ENCODE data around the gene CBX8. TPM values are rescaled to one million over a fixed set of nuclear protein-coding genes. Genes with fewer than 3 reads are reported as not detected.

Gene CBX8
- total RNA-seq, 2 donors from 2014 or later, result 1.6 to 1.8 TPM

DNA sequence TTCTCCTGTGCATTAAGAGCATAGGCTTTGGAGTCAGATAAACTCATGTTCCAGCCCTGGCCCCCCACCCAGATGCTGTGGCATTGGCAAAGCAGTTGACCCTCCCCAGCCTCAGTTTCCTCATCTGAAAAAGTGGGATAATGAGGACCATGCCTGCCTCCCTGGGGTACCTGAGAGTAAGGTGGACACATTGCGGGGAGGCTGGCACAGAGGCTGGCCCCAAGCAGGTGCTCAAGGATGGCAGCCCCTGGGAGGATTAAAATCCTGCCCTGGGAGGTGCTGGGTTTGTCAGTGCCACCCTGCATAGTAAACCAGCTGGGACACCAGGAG lies 54.3 kb downstream of the CBX8 start:
- H3K9me3 ChIP-seq, result no peaks in the 10 kb centered on the region
- H3K4me3 ChIP-seq, result no peak overlapping the region
- peaks cover 0 to 2% of the 10 kb centered on the region in 2 donors for H3K27me3 ChIP-seq
- intact Hi-C loops (cut with DNase I), result loop anchor here (10.0 kb wide), 1 partner anchor 242 kb away; no protein-coding TSS in a partner anchor
- no peak for ATAC-seq
- WGBS, 2 donors, result 80% methylated on average over 1 of the region's 1 CpG; no CpG with 5 or more reads in 1 of the 2 donors
- TF ChIP-seq CTCF (IDR thresholded peaks at IDR 0.05), result no peak
- no peak for TF ChIP-seq POLR2A (IDR thresholded peaks at IDR 0.05)
- H3K4me1 ChIP-seq, result peaks cover 45% of the 10 kb centered on the region
- no peak for DNase-seq
- H3K27ac ChIP-seq, result no peak overlapping the region
- no peaks in the 10 kb centered on the region for H3K36me3 ChIP-seq (replicated peaks in 1 of 2; ENCODE audit: insufficient read depth in 1 of 2, low read depth in 2 of 2)

Other genes with a start within 250 kb of the CBX8 start
- gene RBFOX3, start 186.0 kb downstream of the CBX8 start, total RNA-seq, result under 1 TPM in 1 of 2 donors, not detected in 1; 0.26 TPM
- gene ENPP7, start 66.1 kb downstream of the CBX8 start, total RNA-seq, result not detected
- 1 to 10 TPM; 1.6 to 2.0 TPM for gene CBX2, start 18.9 kb downstream of the CBX8 start, total RNA-seq
- 10 to 100 TPM; 15.6 to 17.8 TPM for gene CBX4, start 42.4 kb upstream of the CBX8 start, total RNA-seq
- gene TBC1D16, start 238.8 kb upstream of the CBX8 start, total RNA-seq, result 10 to 100 TPM; 21.0 to 37.2 TPM
- 10 to 100 TPM in 1 of 2 donors, 1 to 10 TPM in 1; 2.9 to 13.5 TPM for gene CCDC40, start 239.6 kb upstream of the CBX8 start, total RNA-seq

Data from body of pancreas (tissue), 4 donors.